SU-DHL-6 (cell line): ENCODE measurements around the gene PRKCA.
A peak's percentile ranks its signal among the peaks of the same experiment; 100 is the strongest.

ENCODE experiments used
- H2AFZ ChIP-seq: fragments of 200-600 bp; sonication (generic); 2 replicates; pipeline ENCODE4 v1.6.1; 2014; ENCODE audit warnings: low read depth, mild to moderate bottlenecking, moderate library complexity, mixed read lengths, antibody characterized with exemption, low read length; ENCODE audit not compliant: severe bottlenecking
- H3F3A ChIP-seq: fragments of 200-600 bp; shearing (Covaris generic); 2 replicates; pipeline ENCODE4 v1.6.0; 2016; ENCODE audit warnings: antibody characterized with exemption, mild to moderate bottlenecking; ENCODE audit not compliant: insufficient read depth
- H3K27ac ChIP-seq: fragments of 200-600 bp; sonication (generic); 2 replicates; pipeline ENCODE4 v1.5.1; 2016; ENCODE audit warnings: low read depth, mild to moderate bottlenecking, low read length, moderate library complexity, mixed read lengths
- H3K27me3 ChIP-seq: fragments of 200-600 bp; sonication (generic), shearing (Covaris generic); 2 replicates; pipeline ENCODE4 v1.6.0; 2014; ENCODE audit warnings: mild to moderate bottlenecking, low read length
- H3K36me3 ChIP-seq: fragments of 200-600 bp; sonication (generic); 2 replicates; pipeline ENCODE4 v1.6.1; 2014; ENCODE audit warnings: mild to moderate bottlenecking, low read length, mixed read lengths
- H3K4me2 ChIP-seq: fragments of 300-600, 200-600 bp; shearing (Covaris generic), sonication (generic); 2 replicates; pipeline ENCODE4 v1.6.0; 2014; ENCODE audit warnings: low read length, low read depth, mild to moderate bottlenecking; ENCODE audit not compliant: poor library complexity, severe bottlenecking
- H3K4me3 ChIP-seq: fragments of 200-600 bp; sonication (generic); 2 replicates; pipeline ENCODE4 v1.5.1; 2014; ENCODE audit warnings: antibody characterized with exemption, low read length, mild to moderate bottlenecking, mixed read lengths; ENCODE audit not compliant: insufficient read depth, poor library complexity, severe bottlenecking
- H3K79me2 ChIP-seq: fragments of 200-600 bp; sonication (generic); 2 replicates; pipeline ENCODE4 v1.6.1; 2014; ENCODE audit warnings: mild to moderate bottlenecking, low read length, moderate library complexity; ENCODE audit not compliant: insufficient read depth
- H3K9ac ChIP-seq: fragments of 200-600 bp; sonication (generic); 2 replicates; pipeline ENCODE4 v1.7.0; 2014; ENCODE audit warnings: mild to moderate bottlenecking, low read length
- H3K9me2 ChIP-seq: fragments of 200-600 bp; sonication (generic); replicated peaks from 2 replicates; pipeline ENCODE4 v1.6.1; 2014; ENCODE audit warnings: low read length; ENCODE audit not compliant: insufficient read depth
- H3K9me3 ChIP-seq: fragments of 200-600 bp; sonication (generic); 2 replicates; pipeline ENCODE4 v1.6.1; 2014; ENCODE audit warnings: low read length, mixed read lengths; ENCODE audit not compliant: insufficient read depth
- H4K20me1 ChIP-seq: fragments of 200-600 bp; sonication (generic); 2 replicates; pipeline ENCODE4 v1.6.1; 2014; ENCODE audit warnings: low read depth, mild to moderate bottlenecking, antibody characterized with exemption, low read length, moderate library complexity, mixed read lengths
- EZH2phosphoT487 ChIP-seq: fragments of 200-600 bp; sonication (generic), shearing (Covaris generic); conservative IDR thresholded peaks from 2 replicates; pipeline ENCODE4 v1.6.1; 2018; ENCODE audit warnings: mild to moderate bottlenecking, antibody characterized with exemption, low read length, moderate library complexity, mixed read lengths
- TF ChIP-seq, protein P1 (sequence below): fragments of 200-600 bp; sonication (generic); IDR thresholded peaks from one replicate; pipeline ENCODE4 v1.5.1; 2017; ENCODE audit warnings: antibody characterized with exemption, mild to moderate bottlenecking, low read length, moderate library complexity; ENCODE audit not compliant: insufficient read depth, poor library complexity, severe bottlenecking

PRKCA gene

DNA sequence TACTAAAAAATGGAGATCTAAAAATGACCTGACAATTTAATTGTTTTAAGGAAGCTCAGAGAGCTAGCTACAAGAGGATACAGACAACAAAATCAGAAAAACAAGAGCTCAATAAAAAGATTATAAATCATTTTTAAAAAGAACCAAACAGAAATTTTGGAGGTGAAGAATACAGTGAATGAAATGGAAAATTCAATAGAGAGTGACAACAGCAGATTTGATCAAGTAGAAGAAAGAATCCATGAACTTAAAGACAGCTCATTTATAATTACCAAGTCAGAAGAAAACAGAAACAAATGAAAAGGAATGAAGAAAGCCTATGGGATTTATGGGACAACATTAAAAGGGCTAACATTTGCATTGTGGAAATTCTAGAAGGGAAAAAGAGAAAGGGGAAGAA is 395.9 kb downstream of the PRKCA start:
- Histone ChIP-seq H3K4me2 (no peak overlapping the region), H3K4me3 (no peak overlapping the region), H3K9me3 (no peaks in the 10 kb centered on the region), H4K20me1 (no peaks in the 10 kb centered on the region), H3K36me3 (peaks cover 50% of the 10 kb centered on the region), H3K27me3 (no peaks in the 10 kb centered on the region), H2AFZ (no peak overlapping the region), H3K27ac (no peak overlapping the region), H3K79me2 (no peaks in the 10 kb centered on the region), H3K9me2 (no peaks in the 10 kb centered on the region), H3K9ac (no peak overlapping the region), H3F3A (peaks cover 23% of the 10 kb centered on the region)
- TF ChIP-seq EZH2phosphoT487, result no peak
- TF ChIP-seq, protein P1, sequence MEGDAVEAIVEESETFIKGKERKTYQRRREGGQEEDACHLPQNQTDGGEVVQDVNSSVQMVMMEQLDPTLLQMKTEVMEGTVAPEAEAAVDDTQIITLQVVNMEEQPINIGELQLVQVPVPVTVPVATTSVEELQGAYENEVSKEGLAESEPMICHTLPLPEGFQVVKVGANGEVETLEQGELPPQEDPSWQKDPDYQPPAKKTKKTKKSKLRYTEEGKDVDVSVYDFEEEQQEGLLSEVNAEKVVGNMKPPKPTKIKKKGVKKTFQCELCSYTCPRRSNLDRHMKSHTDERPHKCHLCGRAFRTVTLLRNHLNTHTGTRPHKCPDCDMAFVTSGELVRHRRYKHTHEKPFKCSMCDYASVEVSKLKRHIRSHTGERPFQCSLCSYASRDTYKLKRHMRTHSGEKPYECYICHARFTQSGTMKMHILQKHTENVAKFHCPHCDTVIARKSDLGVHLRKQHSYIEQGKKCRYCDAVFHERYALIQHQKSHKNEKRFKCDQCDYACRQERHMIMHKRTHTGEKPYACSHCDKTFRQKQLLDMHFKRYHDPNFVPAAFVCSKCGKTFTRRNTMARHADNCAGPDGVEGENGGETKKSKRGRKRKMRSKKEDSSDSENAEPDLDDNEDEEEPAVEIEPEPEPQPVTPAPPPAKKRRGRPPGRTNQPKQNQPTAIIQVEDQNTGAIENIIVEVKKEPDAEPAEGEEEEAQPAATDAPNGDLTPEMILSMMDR, result no peak

DNA sequence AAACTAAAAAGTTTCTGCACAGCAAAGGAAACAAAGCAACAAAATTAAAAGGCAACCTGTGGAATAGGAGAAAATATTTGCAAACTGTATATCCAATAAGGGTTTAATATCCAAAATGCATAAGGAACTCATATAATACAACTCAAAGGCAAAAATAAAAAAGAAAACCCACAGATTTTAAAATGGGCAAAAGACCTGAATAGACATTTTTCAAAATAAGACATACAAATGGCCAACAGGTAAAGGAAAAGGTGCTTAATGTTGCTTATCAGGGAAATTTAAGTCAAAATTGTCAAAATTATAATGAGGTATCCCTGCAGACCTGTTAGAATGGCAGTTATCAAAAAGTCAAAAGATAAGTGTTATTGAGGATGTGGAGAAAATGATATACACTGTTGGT is 399.0 kb downstream of the PRKCA start:
- Histone ChIP-seq H3K27ac (no peak overlapping the region), H3K4me2 (no peak overlapping the region), H3K9ac (no peak overlapping the region)

DNA sequence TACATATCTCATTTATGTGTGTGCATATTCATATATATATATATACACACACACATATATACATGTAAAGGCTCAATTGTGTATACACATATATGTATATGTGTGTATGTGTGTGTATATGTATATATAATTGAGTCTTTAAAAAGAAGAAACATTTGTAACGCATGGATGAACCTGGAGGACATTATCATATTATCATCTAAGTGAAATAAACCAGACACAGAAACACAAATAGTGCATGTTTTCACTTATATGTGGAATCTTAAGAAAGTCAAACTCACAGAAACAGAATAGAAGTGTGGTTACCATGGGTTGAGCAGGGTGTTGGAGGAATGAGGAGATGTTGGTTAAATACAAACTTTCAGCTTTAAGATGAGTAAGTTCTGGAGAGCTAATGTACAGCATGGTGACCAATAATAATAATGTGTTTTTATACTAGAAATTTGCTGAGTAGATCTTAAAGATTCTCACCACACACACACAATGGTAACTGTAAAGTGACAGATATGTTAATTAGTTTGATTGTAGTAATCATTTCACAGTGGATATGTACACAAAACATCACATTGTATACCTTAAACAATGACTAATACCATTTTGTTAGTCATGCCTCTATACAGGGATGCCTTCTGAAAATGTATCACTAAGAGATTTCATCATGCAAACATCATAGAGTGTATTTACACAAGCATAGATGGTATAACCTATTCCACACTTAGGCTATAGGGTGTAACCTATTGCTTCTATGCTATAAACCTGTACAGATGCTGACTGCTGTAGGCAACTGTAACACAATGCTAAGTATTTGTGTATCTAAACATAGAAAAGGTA is 399.9 kb downstream of the PRKCA start:
- H3K9ac ChIP-seq, result no peak overlapping the region
- H3K36me3 ChIP-seq, result peaks cover 24% of the 10 kb centered on the region
- H3K27me3 ChIP-seq, result no peaks in the 10 kb centered on the region
- no peaks in the 10 kb centered on the region for H3K9me2 ChIP-seq
- H4K20me1 ChIP-seq, result no peaks in the 10 kb centered on the region
- TF ChIP-seq, protein P1, result no peak
- no peak for TF ChIP-seq EZH2phosphoT487
- H3K4me3 ChIP-seq, result no peak overlapping the region
- H3K4me2 ChIP-seq, result no peak overlapping the region
- no peak overlapping the region for H2AFZ ChIP-seq
- H3K9me3 ChIP-seq, result no peaks in the 10 kb centered on the region
- H3K79me2 ChIP-seq, result no peaks in the 10 kb centered on the region
- H3F3A ChIP-seq, result peaks cover 62% of the 10 kb centered on the region
- peak overlapping the region; percentile 36 for H3K27ac ChIP-seq

More for the DNA sequence above, 399.0 kb downstream of the PRKCA start:
- Histone ChIP-seq H3K79me2 (no peaks in the 10 kb centered on the region), H3K4me3 (no peak overlapping the region), H3K9me2 (no peaks in the 10 kb centered on the region), H2AFZ (no peak overlapping the region), H3K27me3 (no peaks in the 10 kb centered on the region), H3K9me3 (no peaks in the 10 kb centered on the region), H3F3A (peaks cover 53% of the 10 kb centered on the region), H4K20me1 (no peaks in the 10 kb centered on the region), H3K36me3 (peaks cover 33% of the 10 kb centered on the region)
- TF ChIP-seq EZH2phosphoT487, result no peak
- TF ChIP-seq, protein P1, result no peak
